ENCODE data around the gene P4HA1. TPM values are rescaled to one million over a fixed set of nuclear protein-coding genes. Genes with fewer than 3 reads are reported as not detected.

The P4HA1 gene
- total and polyA plus RNA-seq, 11 donors: 18.0 to 71.7 (median 51.0) TPM

DNA sequence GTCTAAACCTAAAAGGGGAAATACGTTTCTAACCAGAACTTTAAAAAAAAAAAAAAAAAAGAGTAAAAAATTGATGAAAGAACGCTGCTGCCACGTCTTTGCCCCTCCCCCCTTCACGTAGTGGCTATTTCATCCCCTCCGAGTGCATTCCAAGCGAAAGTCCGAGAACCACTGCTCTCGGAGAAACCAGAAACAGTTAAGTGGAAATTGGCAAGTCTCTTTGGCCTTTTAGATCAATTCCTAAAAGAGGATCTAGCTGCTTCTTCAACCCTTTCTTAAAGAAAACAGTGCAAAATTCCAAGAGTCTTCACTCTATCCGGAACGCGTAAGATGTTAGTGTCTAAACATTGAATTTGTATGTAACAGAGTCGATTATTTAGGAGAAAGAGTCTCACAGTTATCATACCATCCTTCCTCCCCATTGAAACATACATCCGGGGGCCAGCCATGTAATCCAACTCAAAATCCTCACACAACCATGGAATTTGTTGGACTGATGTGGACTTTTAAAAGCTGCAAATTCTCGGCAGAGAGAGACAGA, 1.1 kb downstream of the P4HA1 start:
- peaks cover 0 to 47% (median 24%) of the 10 kb centered on the region in 12 donors for H3K4me1 ChIP-seq
- ATAC-seq (peak in 1 of 4 donors; percentile 23), DNase-seq (peak in 4 of 5 donors; percentile 60 to 71 (median 68))
- H3K36me3 ChIP-seq: peaks cover 0 to 12% (median 4%) of the 10 kb centered on the region in 9 donors
- no peaks in the 10 kb centered on the region for H3K9me3 ChIP-seq
- peak overlapping the region; percentile 47 to 93 (median 86) for H3K4me3 ChIP-seq
- H3K27ac ChIP-seq: peak overlapping the region; percentile 90 to 99 (median 97)
- intact Hi-C loops (cut with DNase I): loop anchor here in 8 of 10 donors (2.0 to 10.0 kb wide), 7 partner anchors 15 to 741 kb away; partner anchors contain the start of genes ECD (in 3 of the 8), FAM149B1 (in 3 of the 8), NUDT13 (in 3 of the 8) and DNAJB12 (in 1 of the 8)
- 0 to 1% (median 1%) methylated on average over 14 of the region's 14 CpGs for WGBS, 4 donors
- H3K27me3 ChIP-seq: no peaks in the 10 kb centered on the region
- no peak for TF ChIP-seq POLR2A (IDR thresholded peaks at IDR 0.05)
- TF ChIP-seq, protein P1, sequence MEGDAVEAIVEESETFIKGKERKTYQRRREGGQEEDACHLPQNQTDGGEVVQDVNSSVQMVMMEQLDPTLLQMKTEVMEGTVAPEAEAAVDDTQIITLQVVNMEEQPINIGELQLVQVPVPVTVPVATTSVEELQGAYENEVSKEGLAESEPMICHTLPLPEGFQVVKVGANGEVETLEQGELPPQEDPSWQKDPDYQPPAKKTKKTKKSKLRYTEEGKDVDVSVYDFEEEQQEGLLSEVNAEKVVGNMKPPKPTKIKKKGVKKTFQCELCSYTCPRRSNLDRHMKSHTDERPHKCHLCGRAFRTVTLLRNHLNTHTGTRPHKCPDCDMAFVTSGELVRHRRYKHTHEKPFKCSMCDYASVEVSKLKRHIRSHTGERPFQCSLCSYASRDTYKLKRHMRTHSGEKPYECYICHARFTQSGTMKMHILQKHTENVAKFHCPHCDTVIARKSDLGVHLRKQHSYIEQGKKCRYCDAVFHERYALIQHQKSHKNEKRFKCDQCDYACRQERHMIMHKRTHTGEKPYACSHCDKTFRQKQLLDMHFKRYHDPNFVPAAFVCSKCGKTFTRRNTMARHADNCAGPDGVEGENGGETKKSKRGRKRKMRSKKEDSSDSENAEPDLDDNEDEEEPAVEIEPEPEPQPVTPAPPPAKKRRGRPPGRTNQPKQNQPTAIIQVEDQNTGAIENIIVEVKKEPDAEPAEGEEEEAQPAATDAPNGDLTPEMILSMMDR (IDR thresholded peaks at IDR 0.05): no peak

DNA sequence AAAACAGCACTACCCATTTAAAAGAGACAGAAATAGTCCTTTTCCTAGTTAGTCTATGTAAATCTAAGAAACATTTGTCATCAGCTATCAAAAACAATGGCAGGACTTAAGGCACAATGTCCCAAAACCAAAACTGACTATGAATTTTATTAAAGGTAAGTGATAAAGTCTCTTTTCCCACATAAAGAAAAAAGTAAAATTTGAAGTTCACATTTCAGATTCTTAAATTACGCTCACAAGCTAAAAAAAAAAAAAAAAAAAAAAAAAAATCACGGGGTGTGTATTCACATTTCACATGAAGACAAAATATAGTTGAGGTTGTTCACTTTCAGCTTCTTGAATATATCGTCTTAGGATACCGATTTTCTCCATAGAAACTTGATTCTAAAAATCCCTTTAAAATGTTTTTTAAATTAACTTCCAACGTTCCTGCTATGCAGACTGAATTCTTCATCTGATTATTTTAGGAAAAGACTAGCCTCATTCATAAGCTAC, 1.6 kb downstream of the P4HA1 start:
- ATAC-seq: no peak
- Histone ChIP-seq H3K27ac (peak overlapping the region; percentile 90 to 99 (median 97)), H3K36me3 (peaks cover 0 to 7% (median 0%) of the 10 kb centered on the region in 9 donors), H3K4me3 (peak overlapping the region; percentile 47 to 93 (median 86)), H3K4me1 (peaks cover 0 to 49% (median 25%) of the 10 kb centered on the region in 12 donors), H3K9me3 (no peaks in the 10 kb centered on the region), H3K27me3 (no peaks in the 10 kb centered on the region)
- no peak for DNase-seq
- intact Hi-C loops (cut with DNase I): loop anchor here in 8 of 10 donors (5.0 to 10.0 kb wide), 5 partner anchors 62 to 740 kb away; partner anchors contain the start of genes ECD (in 3 of the 8), FAM149B1 (in 3 of the 8) and DNAJB12 (in 1 of the 8)
- WGBS, 4 donors: 2 to 5% (median 3%) methylated on average over 5 of the region's 5 CpGs
- TF ChIP-seq, protein P1 (IDR thresholded peaks at IDR 0.05): no peak
- no peak for TF ChIP-seq POLR2A (IDR thresholded peaks at IDR 0.05)

DNA sequence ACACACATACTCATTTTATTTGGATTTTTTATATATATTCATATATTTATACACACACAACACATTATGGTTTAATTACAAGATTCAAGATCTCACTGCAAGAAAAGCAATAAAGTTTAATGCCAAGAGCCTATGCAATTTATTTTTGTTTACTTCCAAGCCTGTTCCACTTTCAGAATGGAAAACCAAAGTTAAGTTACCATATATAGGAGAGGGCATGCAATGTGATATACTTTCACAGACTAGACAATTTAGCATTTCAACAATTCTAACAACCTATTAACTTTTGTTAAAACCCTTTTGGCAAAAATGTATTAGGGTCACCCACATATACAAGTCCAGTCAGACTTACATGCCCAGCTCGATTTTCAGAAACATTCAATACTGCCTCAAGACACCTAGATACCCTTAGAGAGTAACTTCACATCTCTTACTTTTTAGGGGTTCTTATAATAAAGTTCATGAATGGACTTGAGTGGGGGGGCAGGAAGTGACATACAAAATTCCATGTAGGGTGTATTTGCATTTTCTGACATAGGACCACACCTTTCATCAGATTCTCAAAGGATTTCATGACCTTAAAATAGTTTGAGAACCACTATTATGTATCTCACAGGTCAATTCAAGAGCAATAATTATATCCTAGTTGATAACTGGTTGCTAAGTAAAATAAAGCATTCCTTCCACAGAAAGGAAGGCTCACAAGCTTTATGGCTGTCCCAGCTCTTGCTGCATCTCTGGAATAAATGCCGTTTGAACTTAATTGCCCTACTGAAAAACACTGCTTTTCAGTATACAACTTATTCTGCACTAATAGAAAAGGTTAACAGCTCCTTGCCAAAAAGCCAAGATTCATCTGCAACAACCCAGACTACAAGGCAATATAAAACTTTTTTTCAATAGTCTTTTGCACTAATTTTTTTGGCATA, 2.5 kb downstream of the P4HA1 start:
- Histone ChIP-seq H3K27me3 (no peaks in the 10 kb centered on the region), H3K36me3 (no peaks in the 10 kb centered on the region), H3K27ac (peak overlapping the region in 11 of 12 donors; percentile 90 to 99 (median 97)), H3K4me1 (peaks cover 0 to 57% (median 25%) of the 10 kb centered on the region in 12 donors), H3K4me3 (peak overlapping the region; percentile 47 to 93 (median 86)), H3K9me3 (no peaks in the 10 kb centered on the region)
- ATAC-seq (no peak), DNase-seq (no peak)
- WGBS, 4 donors: 17 to 33% (median 25%) methylated on average over 2 of the region's 2 CpGs
- intact Hi-C loops (cut with DNase I): loop anchor here in 3 of 10 donors (10.0 kb wide), 2 partner anchors 71 to 739 kb away; partner anchors contain the start of genes ECD (in 2 of the 3), FAM149B1 (in 2 of the 3) and DNAJB12 (in 1 of the 3)
- TF ChIP-seq, protein P1 (IDR thresholded peaks at IDR 0.05): no peak
- no peak for TF ChIP-seq POLR2A (IDR thresholded peaks at IDR 0.05)
